SK-MEL-5 (cell line): ENCODE results near the gene ATP2B3. TPM values are rescaled to one million over a fixed set of nuclear protein-coding genes. Genes with fewer than 3 reads are reported as not detected.
"Not testable (repeated sequence)": the region's sequence is repeated elsewhere in the genome, so short reads cannot be mapped to it uniquely, and the experiment has no call there.

Experiments used
- DNase-seq: peaks from one replicate; pipeline ENCODE4 v3.0.0-alpha.2; 2016; ENCODE audit warnings: low read depth, low spot score
- in situ Hi-C: cut with HindIII; loops from 2 replicates; pipeline ENCODE4 v1.10.0; 2016; ENCODE audit warnings: low sequenced_read_pairs, high pct_unique_total_duplicates, low pct_unique_long_range_greater_than_20kb
- total RNA-seq: library from RNA; depleted of rRNA; stranded (reverse); fragments of >200 nt; shearing (Covaris generic); gene quantifications from 2 replicates; pipeline ENCODE4 v1.2.3, GENCODE V29; 2014

The ATP2B3 gene
- total RNA-seq, 1 experiment from 2014 or later, result 0.05 TPM

- DNase-seq, result no peak
- in situ Hi-C loops, result no loop called here
Measured at GRCh38 chrX:153595387-153595786, 77.9 kb downstream of the ATP2B3 start.

GRCh38 chrX:153595859-153596857, 78.7 kb downstream of the ATP2B3 start:
- DNase-seq, result no peak
- in situ Hi-C loops, result no loop called here

- in situ Hi-C loops, result no loop called here
Measured at GRCh38 chrX:153596981-153597750, 79.7 kb downstream of the ATP2B3 start.

GRCh38 chrX:153598541-153599191, 81.2 kb downstream of the ATP2B3 start, which contains the start of gene CCNQ:
Gene CCNQ, minus strand, starts transcription at chrX:153599139. Its CDS starts 66 bp downstream, at chrX:153599073.
- DNase-seq, result no peak
- in situ Hi-C loops, result no loop called here

More at GRCh38 chrX:153596981-153597750, 79.7 kb downstream of the ATP2B3 start:
- DNase-seq, result no peak

DNA sequence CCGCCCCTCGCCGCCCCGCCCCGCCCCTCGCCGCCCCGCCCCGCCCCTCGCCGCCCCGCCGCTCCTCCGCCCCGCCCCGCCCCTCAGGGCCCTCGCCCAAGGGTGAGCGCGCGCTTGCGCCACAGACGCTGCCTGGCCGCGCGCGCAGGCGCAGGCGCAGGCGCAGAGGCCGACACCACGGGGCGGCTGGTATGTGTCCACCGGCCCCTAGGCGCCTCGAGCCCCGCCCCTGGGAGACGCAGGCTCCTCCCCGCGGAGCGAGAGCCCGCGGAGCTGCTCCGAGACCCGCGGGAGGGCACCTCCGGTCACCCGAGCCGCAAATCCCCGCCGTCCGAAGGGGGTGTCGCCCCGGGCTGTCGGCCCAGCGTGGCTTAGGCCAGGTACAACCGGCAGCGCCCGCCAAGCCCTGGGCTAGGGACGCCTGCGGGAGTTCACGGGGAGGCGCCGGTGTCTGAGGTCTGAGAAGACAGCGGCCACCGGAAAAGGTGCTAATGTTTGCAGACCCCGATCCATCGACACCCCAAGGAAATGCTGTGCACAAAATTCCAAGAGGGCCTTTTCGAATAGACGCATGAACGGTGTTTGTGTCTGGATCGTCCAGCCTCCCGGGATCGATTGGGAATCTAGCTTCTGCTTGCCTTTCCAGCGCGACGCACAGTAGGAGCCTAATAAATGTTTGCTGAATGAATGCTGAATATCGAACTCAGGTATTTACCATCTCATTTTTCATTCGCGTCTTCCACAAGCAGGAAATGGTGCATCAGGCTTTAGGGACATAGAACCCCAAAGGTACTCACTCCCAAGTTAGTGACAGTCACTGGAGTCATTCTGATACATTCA, 82.0 kb downstream of the ATP2B3 start:
- in situ Hi-C loops, result no loop called here
- peak; percentile 85 for DNase-seq

GRCh38 chrX:153600032-153600373, 82.6 kb downstream of the ATP2B3 start:
- DNase-seq, result peak; percentile 17
- in situ Hi-C loops, result no loop called here

DNA sequence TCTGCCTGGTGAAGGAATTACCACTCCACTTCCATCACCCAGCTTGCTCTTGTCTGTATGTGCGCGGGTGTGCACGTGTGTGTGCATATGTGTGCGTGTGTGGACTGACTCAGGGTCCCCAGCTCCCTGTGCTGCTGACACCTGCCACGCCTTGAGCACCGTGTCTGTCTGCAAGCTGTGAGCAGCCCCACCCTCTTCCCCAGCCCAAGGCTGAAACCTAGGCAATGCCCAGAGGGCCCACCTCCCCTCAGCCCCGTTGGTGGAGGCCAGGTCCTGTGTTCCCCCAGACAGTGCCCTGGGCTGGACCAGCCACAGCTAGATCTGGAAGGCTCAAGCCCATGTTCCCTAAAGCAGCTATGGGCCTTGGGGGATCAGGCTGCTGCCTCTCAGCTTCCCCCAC, 83.5 kb downstream of the ATP2B3 start:
- DNase-seq, result no peak
- in situ Hi-C loops, result no loop called here

GRCh38 chrX:153601511-153602110, 84.2 kb downstream of the ATP2B3 start:
- in situ Hi-C loops, result no loop called here

DNA sequence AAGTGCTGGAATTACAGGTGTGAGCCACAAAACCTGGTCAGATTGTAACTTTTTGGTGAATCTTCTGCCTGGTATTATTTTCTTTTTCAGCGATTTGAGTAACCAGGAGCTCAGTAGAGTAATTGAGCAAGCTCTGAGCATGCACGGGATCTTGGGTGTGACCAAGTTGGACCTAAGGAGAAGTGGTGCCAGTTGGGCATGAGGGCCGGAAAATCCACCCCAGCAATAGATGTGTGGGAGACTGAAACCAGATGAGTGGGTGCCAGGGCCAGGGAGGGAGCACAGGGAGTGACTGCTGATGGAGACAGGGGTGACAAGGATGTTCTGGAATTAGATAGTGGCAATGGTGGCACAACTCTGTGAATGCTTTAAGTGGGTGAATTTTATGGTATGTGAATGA, 85.2 kb downstream of the ATP2B3 start:
- no peak for DNase-seq
- in situ Hi-C loops, result no loop called here

More at GRCh38 chrX:153601511-153602110, 84.2 kb downstream of the ATP2B3 start:
- peak; percentile 61 for DNase-seq

GRCh38 chrX:153603131-153603656, 85.8 kb downstream of the ATP2B3 start:
- in situ Hi-C loops, result no loop called here
- no peak for DNase-seq

DNA sequence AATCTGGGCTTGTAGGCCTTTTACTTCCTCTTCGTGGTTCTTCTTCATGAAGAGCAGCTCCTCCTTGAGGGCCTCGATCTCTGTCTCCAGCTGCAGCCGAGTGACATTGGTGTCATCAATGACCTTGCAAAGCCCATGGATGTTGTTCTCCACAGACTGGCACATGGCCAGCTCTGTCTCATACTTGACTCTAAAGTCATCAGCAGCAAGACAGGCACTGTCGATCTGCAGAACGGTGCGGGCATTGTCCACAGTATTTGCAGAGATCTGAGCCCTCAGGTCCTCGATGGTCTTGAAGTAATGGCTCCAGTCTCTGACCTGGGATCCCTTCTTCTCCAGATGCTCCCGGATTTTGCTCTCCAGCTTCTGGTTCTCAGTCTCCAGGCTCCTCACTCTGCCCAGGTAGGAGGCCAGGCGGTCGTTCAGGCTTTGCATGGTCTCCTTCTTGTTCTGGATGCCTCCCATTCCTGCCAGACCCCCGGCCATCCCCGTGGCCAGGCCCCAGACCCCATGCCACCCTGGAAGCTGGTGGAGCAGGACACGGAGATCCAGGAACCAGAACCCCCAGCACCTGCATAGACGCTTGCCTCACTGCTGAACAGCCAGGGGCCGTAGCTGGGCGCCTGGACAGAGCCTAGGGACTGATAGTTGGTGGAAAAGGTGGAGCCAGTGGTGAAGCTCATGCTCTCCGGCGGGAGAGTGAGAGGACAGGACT, 87.4 kb downstream of the ATP2B3 start:
- DNase-seq, in situ Hi-C loops: not testable (repeated sequence)

DNA sequence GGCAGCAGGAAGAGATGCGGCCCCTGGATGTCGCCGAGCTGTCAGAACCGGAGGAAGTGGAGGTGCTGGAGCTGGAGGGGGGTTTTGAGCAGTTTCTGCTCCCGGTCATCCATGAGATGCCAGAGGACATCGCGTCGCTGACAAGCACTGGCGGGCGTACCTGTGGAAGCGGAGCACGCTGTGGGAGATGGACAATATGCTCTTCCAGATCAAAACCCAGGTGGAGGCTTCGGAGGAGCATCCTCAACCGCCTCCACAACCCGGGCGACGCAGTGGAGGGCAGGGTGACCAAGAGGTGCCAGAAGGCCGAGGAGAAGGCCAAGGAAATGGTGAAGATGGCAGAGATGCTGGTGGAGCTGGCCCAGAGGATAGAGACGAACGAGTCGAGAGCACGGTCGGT, 89.1 kb downstream of the ATP2B3 start:
- no peak for DNase-seq
- in situ Hi-C loops, result no loop called here

DNA sequence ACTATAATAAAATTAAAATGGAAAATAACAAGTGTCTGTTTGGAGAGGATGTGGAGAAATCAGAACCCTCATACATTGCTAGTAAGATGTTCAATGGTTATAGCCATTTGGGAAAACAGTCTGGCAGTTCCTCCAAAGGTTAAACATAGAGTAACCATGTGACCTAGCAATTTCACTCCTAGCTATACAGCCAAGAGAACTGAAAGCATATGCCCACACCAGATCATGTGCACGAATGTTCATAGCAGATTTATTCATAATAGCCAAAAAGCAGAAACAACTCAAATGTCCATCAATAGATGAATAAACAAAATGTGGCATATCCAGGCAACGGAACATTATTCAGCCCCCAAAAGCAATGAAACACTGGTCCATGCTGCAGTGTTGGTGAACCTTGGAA, 90.9 kb downstream of the ATP2B3 start:
- in situ Hi-C loops, result no loop called here
- DNase-seq, result peak; percentile 38

GRCh38 chrX:153608806-153609205, 91.4 kb downstream of the ATP2B3 start:
- in situ Hi-C loops, result no loop called here

GRCh38 chrX:153609917-153610835, 92.7 kb downstream of the ATP2B3 start:
- in situ Hi-C loops, result no loop called here
- no peak for DNase-seq

More at GRCh38 chrX:153608806-153609205, 91.4 kb downstream of the ATP2B3 start:
- no peak for DNase-seq
